ENCODE results near the gene MLXIPL.
A peak's percentile ranks its signal among the peaks of the same experiment; 100 is the strongest.
"Not testable (repeated sequence)": the region's sequence is repeated elsewhere in the genome, so short reads cannot be mapped to it uniquely, and the experiment has no call there.

Gene MLXIPL

GRCh38 chr7:73614937-73615336 is 9.4 kb downstream of the MLXIPL start:
- DNase-seq; H3K9me3 ChIP-seq (ENCODE audit: control extremely low read depth in 1 of 5, control insufficient read depth in 4 of 5, insufficient read depth in 2 of 5, low read depth in 1 of 5, low read length in 4 of 5); H3K36me3 ChIP-seq (ENCODE audit: control insufficient read depth in 4 of 4, insufficient read depth in 4 of 4, low read length in 3 of 4); H3K27ac ChIP-seq (ENCODE audit: insufficient read depth in 1 of 2, low read depth in 1 of 2, low read length in 2 of 2, poor library complexity in 1 of 2, severe bottlenecking in 2 of 2); H3K4me1 ChIP-seq (ENCODE audit: control extremely low read depth in 1 of 4, control insufficient read depth in 4 of 4, insufficient read depth in 4 of 4, low read length in 3 of 4); H3K4me3 ChIP-seq (ENCODE audit: control insufficient read depth in 1 of 7, extremely low read depth in 1 of 7, insufficient read depth in 4 of 7, low read depth in 2 of 7, low read length in 6 of 7): not testable (repeated sequence)
- ChIA-PET CTCF (interaction anchor here (0.6 kb wide), 1 partner anchor 906 kb away, joined by 5 read pairs; no protein-coding TSS in a partner anchor), POLR2A (interaction anchor here (0.7 kb wide), 1 partner anchor 108 kb away, joined by 3 read pairs; no protein-coding TSS in a partner anchor)
- H3K27me3 ChIP-seq (replicated peaks in 2 of 5; ENCODE audit: control insufficient read depth in 4 of 5, insufficient read depth in 5 of 5, low read length in 4 of 5): peaks cover 3 to 90% (median 32%) of the 10 kb centered on the region in 5 experiments
- WGBS (ENCODE audit: insufficient coverage): 83% methylated on average over 8 of the region's 10 CpGs

DNA sequence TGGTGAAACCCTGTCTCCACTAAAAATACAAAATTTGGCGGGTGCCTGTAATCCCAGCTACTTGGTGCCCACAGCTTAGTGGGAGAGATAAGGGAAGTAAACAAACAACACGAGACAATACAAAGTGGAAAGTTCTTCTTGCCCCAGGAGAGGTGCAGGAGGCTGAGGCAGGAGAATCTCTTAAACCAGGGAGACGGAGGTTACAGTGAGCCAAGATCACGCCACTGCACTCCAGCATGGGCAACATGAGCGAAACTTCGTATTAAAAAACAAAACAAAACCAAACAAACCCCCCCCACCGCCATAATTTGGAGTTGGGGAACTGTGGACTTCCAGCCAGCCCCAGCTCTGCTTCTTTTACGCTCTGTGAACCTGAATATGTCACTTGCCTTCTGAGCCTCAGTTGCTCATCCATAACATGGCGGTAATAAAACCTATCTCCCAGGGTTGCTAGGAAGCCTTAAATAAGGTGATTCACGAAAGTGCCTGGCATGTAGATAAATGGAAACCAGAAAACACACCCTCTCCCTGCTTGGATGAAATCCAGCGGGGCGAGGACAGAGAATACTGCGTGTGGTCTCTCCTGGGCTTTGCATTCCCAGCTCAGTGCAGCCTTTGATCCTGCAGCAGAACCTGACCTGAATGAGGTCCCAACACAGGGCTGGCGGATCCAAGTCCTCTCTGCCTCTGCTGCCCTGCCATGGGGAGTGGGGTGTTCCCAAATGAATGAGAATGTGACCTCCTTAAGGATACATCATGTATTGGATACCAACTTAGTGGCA is 10.2 kb downstream of the MLXIPL start:
- WGBS (ENCODE audit: insufficient coverage): 65% methylated on average over 8 of the region's 14 CpGs
- ChIA-PET POLR2A (interaction anchor here (0.7 kb wide), 1 partner anchor 107 kb away, joined by 3 read pairs; no protein-coding TSS in a partner anchor), CTCF (interaction anchor here (0.8 to 1.9 kb wide), 4 partner anchors 15 to 119 kb away, joined by 3 to 4 read pairs (median 4); no protein-coding TSS in a partner anchor)
- no peaks in the 10 kb centered on the region for H3K9me3 ChIP-seq (ENCODE audit: control extremely low read depth in 1 of 5, control insufficient read depth in 4 of 5, insufficient read depth in 2 of 5, low read depth in 1 of 5, low read length in 4 of 5)
- H3K4me1 ChIP-seq (ENCODE audit: control extremely low read depth in 1 of 4, control insufficient read depth in 4 of 4, insufficient read depth in 4 of 4, low read length in 3 of 4): no peaks in the 10 kb centered on the region
- H3K27ac ChIP-seq (ENCODE audit: insufficient read depth in 1 of 2, low read depth in 1 of 2, low read length in 2 of 2, poor library complexity in 1 of 2, severe bottlenecking in 2 of 2): no peak overlapping the region
- no peaks in the 10 kb centered on the region for H3K36me3 ChIP-seq (ENCODE audit: control insufficient read depth in 4 of 4, insufficient read depth in 4 of 4, low read length in 3 of 4)
- no peak for DNase-seq
- no peak overlapping the region for H3K4me3 ChIP-seq (ENCODE audit: control insufficient read depth in 1 of 7, extremely low read depth in 1 of 7, insufficient read depth in 4 of 7, low read depth in 2 of 7, low read length in 6 of 7)
- peaks cover 3 to 91% (median 34%) of the 10 kb centered on the region in 5 experiments for H3K27me3 ChIP-seq (replicated peaks in 2 of 5; ENCODE audit: control insufficient read depth in 4 of 5, insufficient read depth in 5 of 5, low read length in 4 of 5)

DNA sequence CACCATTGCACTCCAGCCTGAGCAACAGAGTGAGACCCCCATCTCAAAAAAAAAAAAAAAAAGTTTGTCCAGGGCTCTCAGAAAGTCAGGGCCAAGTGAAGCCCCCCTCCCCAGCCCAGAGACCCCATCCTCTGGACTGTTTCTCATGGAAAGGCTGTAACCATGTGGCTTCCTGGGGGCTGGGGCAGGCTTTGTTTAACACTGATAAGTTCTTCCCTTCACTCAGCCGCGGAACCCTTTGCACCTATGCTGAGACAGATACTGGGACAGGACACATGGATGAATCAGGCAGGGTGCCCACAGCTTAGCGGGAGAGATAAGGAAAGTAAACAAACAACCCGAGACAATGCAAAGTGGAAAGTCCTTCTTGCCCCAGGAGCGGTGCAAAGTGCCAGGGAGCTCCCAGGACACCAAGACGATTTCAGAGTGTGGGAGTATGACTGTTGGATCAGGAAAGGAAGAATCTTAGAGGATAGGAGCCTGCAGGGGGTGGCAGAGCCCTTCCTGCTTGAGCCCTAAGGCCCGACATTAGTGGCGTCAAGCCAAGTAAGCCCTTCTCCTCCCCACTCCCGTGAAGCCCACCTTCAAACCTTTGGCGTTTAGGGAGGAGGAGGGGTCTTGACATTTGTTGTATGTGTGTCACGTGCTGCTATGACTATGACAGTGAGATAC is 11.6 kb downstream of the MLXIPL start:
- peak; percentile 17 to 56 (median 37) for DNase-seq
- H3K36me3 ChIP-seq (ENCODE audit: control insufficient read depth in 4 of 4, insufficient read depth in 4 of 4, low read length in 3 of 4): no peaks in the 10 kb centered on the region
- 1% methylated on average over 6 of the region's 11 CpGs for WGBS (ENCODE audit: insufficient coverage)
- no peaks in the 10 kb centered on the region for H3K9me3 ChIP-seq (ENCODE audit: control extremely low read depth in 1 of 5, control insufficient read depth in 4 of 5, insufficient read depth in 2 of 5, low read depth in 1 of 5, low read length in 4 of 5)
- no peak overlapping the region for H3K27ac ChIP-seq (ENCODE audit: insufficient read depth in 1 of 2, low read depth in 1 of 2, low read length in 2 of 2, poor library complexity in 1 of 2, severe bottlenecking in 2 of 2)
- no peak overlapping the region for H3K4me3 ChIP-seq (ENCODE audit: control insufficient read depth in 1 of 7, extremely low read depth in 1 of 7, insufficient read depth in 4 of 7, low read depth in 2 of 7, low read length in 6 of 7)
- H3K4me1 ChIP-seq (ENCODE audit: control extremely low read depth in 1 of 4, control insufficient read depth in 4 of 4, insufficient read depth in 4 of 4, low read length in 3 of 4): no peaks in the 10 kb centered on the region
- H3K27me3 ChIP-seq (replicated peaks in 2 of 5; ENCODE audit: control insufficient read depth in 4 of 5, insufficient read depth in 5 of 5, low read length in 4 of 5): peaks cover 3 to 89% (median 32%) of the 10 kb centered on the region in 5 experiments
- ChIA-PET CTCF (interaction anchor here (1.5 to 1.9 kb wide), 4 partner anchors 44 to 120 kb away, joined by 3 to 4 read pairs (median 4); no protein-coding TSS in a partner anchor), POLR2A (no interaction called here)

DNA sequence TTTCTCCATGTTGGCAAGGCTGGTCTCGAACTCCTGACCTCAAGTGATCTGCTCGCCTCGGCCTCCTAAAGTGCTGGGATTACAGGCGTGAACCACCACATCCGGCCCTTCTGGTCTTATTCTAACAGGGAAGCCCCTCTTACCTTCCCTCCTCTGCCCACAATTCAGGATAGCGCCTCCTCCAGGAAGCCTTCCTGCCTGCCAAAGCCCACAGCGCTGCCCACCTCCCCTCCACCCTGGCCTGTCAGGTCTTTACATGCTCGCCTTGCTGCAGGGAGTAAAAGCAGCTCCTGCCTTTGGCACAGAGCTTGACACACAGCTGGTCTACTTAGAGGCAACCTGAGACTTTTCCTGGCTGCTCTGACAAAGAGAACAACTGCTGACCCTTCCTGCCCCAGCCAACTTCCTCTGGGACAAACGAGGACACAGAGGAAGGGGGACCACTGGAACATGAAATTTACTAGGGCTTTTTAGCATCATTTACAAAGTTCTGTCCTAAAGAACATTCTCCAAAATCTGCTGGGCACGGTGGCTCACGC is 13.2 kb downstream of the MLXIPL start:
- H3K27ac ChIP-seq (ENCODE audit: insufficient read depth in 1 of 2, low read depth in 1 of 2, low read length in 2 of 2, poor library complexity in 1 of 2, severe bottlenecking in 2 of 2): no peak overlapping the region
- no peaks in the 10 kb centered on the region for H3K36me3 ChIP-seq (ENCODE audit: control insufficient read depth in 4 of 4, insufficient read depth in 4 of 4, low read length in 3 of 4)
- DNase-seq: no peak
- ChIA-PET POLR2A (no interaction called here), CTCF (interaction anchor here (0.6 to 3.0 kb wide), 4 partner anchors 10 to 115 kb away, joined by 3 to 15 read pairs (median 4); no protein-coding TSS in a partner anchor)
- H3K27me3 ChIP-seq (replicated peaks in 2 of 5; ENCODE audit: control insufficient read depth in 4 of 5, insufficient read depth in 5 of 5, low read length in 4 of 5): peaks cover 3 to 89% (median 32%) of the 10 kb centered on the region in 5 experiments
- WGBS (ENCODE audit: insufficient coverage): 80% methylated on average over 9 of the region's 11 CpGs
- no peaks in the 10 kb centered on the region for H3K9me3 ChIP-seq (ENCODE audit: control extremely low read depth in 1 of 5, control insufficient read depth in 4 of 5, insufficient read depth in 2 of 5, low read depth in 1 of 5, low read length in 4 of 5)
- H3K4me1 ChIP-seq (ENCODE audit: control extremely low read depth in 1 of 4, control insufficient read depth in 4 of 4, insufficient read depth in 4 of 4, low read length in 3 of 4): peaks cover 0 to 3% (median 1%) of the 10 kb centered on the region in 4 experiments
- H3K4me3 ChIP-seq (ENCODE audit: control insufficient read depth in 1 of 7, extremely low read depth in 1 of 7, insufficient read depth in 4 of 7, low read depth in 2 of 7, low read length in 6 of 7): no peak overlapping the region

DNA sequence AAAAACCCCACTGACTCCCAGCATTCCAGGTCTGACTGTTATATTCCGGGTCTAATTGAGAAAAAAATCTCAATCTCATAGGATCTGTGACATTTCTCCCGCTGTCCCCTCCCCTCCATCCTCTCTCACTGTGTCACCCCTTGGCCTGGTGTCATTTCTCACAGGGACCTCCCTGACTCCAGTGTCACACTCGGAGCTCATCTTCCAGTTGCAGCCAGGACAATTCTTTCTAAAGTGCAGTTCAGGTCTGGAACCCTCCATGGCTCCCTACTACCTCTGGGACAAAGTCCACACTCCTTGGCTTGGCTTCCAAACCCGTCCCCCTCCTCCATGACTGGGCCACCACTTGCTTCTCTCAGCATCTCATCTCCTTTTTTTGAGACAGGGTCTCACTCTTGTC is 14.2 kb downstream of the MLXIPL start:
- POLR2A ChIA-PET: no interaction called here
- no peaks in the 10 kb centered on the region for H3K9me3 ChIP-seq (ENCODE audit: control extremely low read depth in 1 of 5, control insufficient read depth in 4 of 5, insufficient read depth in 2 of 5, low read depth in 1 of 5, low read length in 4 of 5)
- no peaks in the 10 kb centered on the region for H3K36me3 ChIP-seq (ENCODE audit: control insufficient read depth in 4 of 4, insufficient read depth in 4 of 4, low read length in 3 of 4)
- WGBS (ENCODE audit: insufficient coverage): 81% methylated on average over 4 of the region's 4 CpGs
- H3K27ac ChIP-seq (ENCODE audit: insufficient read depth in 1 of 2, low read depth in 1 of 2, low read length in 2 of 2, poor library complexity in 1 of 2, severe bottlenecking in 2 of 2): no peak overlapping the region
- no peak for DNase-seq
- CTCF ChIA-PET: interaction anchor here (0.6 to 3.0 kb wide), 5 partner anchors 11 to 124 kb away, joined by 3 to 15 read pairs (median 4); partner anchors contain the start of gene STX1A
- H3K4me3 ChIP-seq (ENCODE audit: control insufficient read depth in 1 of 7, extremely low read depth in 1 of 7, insufficient read depth in 4 of 7, low read depth in 2 of 7, low read length in 6 of 7): no peak overlapping the region
- H3K27me3 ChIP-seq (replicated peaks in 2 of 5; ENCODE audit: control insufficient read depth in 4 of 5, insufficient read depth in 5 of 5, low read length in 4 of 5): peaks cover 3 to 92% (median 33%) of the 10 kb centered on the region in 5 experiments
- peaks cover 0 to 3% (median 1%) of the 10 kb centered on the region in 4 experiments for H3K4me1 ChIP-seq (ENCODE audit: control extremely low read depth in 1 of 4, control insufficient read depth in 4 of 4, insufficient read depth in 4 of 4, low read length in 3 of 4)

- H3K9me3 ChIP-seq (ENCODE audit: control extremely low read depth in 1 of 5, control insufficient read depth in 4 of 5, insufficient read depth in 2 of 5, low read depth in 1 of 5, low read length in 4 of 5); H3K27ac ChIP-seq (ENCODE audit: insufficient read depth in 1 of 2, low read depth in 1 of 2, low read length in 2 of 2, poor library complexity in 1 of 2, severe bottlenecking in 2 of 2); H3K4me3 ChIP-seq (ENCODE audit: control insufficient read depth in 1 of 7, extremely low read depth in 1 of 7, insufficient read depth in 4 of 7, low read depth in 2 of 7, low read length in 6 of 7); H3K4me1 ChIP-seq (ENCODE audit: control extremely low read depth in 1 of 4, control insufficient read depth in 4 of 4, insufficient read depth in 4 of 4, low read length in 3 of 4); H3K36me3 ChIP-seq (ENCODE audit: control insufficient read depth in 4 of 4, insufficient read depth in 4 of 4, low read length in 3 of 4); DNase-seq: not testable (repeated sequence)
- peaks cover 3 to 87% (median 17%) of the 10 kb centered on the region in 5 experiments for H3K27me3 ChIP-seq (replicated peaks in 2 of 5; ENCODE audit: control insufficient read depth in 4 of 5, insufficient read depth in 5 of 5, low read length in 4 of 5)
- ChIA-PET CTCF (interaction anchor here (0.8 to 6.7 kb wide), 24 partner anchors 9 to 220 kb away, joined by 3 to 81 read pairs (median 4); partner anchors contain the start of genes ABHD11, BCL7B, STX1A and VPS37D), POLR2A (interaction anchor here (0.5 to 1.2 kb wide), 2 partner anchors 32 to 50 kb away, joined by 3 to 4 read pairs; partner anchors contain the start of gene BCL7B)
- WGBS (ENCODE audit: insufficient coverage): 83% methylated on average over 1 of the region's 5 CpGs
Observed at GRCh38 chr7:73607692-73607983, 16.7 kb downstream of the MLXIPL start.

All from common myeloid progenitor, CD34-positive (primary cell).